Parathyroid adenoma (tissue), 2 donors: Measurements from ENCODE around the gene PRKAR1A.

Source experiments
- H2AFZ ChIP-seq: fragments of 300-600 bp; sonication (generic); one replicate; pipeline ENCODE4 v1.7.0; 2017; ENCODE audit warnings: antibody characterized with exemption, mild to moderate bottlenecking
- H3K27ac ChIP-seq: fragments of 300-600 bp; sonication (generic); one replicate; pipeline ENCODE4 v1.7.0; 2017
- H3K27me3 ChIP-seq: fragments of 300-600 bp; sonication (generic); one replicate; pipeline ENCODE4 v1.7.0; 2017; ENCODE audit warnings: low read length; ENCODE audit not compliant: control insufficient read depth, insufficient read depth
- H3K36me3 ChIP-seq: fragments of 300-600 bp; sonication (generic); one replicate; pipeline ENCODE4 v1.7.0; 2017; ENCODE audit warnings: low read length; ENCODE audit not compliant: control insufficient read depth, insufficient read depth
- H3K4me1 ChIP-seq: fragments of 300-600 bp; sonication (generic); one replicate; pipeline ENCODE4 v1.7.0; 2017; ENCODE audit warnings: control low read depth
- H3K4me2 ChIP-seq: fragments of 300-600 bp; sonication (generic); one replicate; pipeline ENCODE4 v1.7.0; 2017; ENCODE audit warnings: low read length
- H3K4me3 ChIP-seq: fragments of 300-600 bp; sonication (generic); one replicate; pipeline ENCODE4 v1.7.0; 2017; ENCODE audit warnings: low read depth, low read length
- H3K79me2 ChIP-seq: fragments of 300-600 bp; sonication (generic); one replicate; pipeline ENCODE4 v1.7.0; 2017; ENCODE audit warnings: control low read depth
- H3K9ac ChIP-seq: fragments of 300-600 bp; sonication (generic); one replicate; pipeline ENCODE4 v1.7.0; 2017; ENCODE audit warnings: mild to moderate bottlenecking
- H3K9me3 ChIP-seq: fragments of 300-600 bp; sonication (generic); one replicate; pipeline ENCODE4 v1.7.0; 2017; ENCODE audit warnings: low read length; ENCODE audit not compliant: control insufficient read depth
- TF ChIP-seq, protein P1 (sequence below): fragments of 300-600 bp; sonication (generic); IDR thresholded peaks from one replicate; pipeline ENCODE4 v1.7.0; 2017; ENCODE audit warnings: antibody characterized with exemption, mild to moderate bottlenecking
- donor health status: primary hyperparathyroidism.

PRKAR1A gene

DNA sequence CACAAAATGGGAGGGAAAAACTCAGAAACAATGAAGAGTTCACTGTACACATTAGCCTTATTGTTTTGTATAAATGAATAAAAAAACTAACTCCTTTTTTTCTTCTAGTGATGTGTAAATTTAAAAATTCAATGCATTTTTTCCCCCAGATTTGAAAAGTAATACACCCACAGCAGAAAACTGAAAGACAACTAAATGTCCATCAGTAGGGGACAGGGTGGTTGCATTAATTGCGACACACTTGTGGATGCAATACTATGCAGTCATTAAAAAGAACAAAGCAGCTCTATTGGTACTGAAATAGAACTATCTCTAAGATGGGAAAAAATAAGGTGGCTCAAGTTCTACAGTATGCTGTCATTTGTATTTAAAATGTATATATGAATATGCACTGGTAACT is 41.3 kb upstream of the PRKAR1A start:
- TF ChIP-seq, protein P1, sequence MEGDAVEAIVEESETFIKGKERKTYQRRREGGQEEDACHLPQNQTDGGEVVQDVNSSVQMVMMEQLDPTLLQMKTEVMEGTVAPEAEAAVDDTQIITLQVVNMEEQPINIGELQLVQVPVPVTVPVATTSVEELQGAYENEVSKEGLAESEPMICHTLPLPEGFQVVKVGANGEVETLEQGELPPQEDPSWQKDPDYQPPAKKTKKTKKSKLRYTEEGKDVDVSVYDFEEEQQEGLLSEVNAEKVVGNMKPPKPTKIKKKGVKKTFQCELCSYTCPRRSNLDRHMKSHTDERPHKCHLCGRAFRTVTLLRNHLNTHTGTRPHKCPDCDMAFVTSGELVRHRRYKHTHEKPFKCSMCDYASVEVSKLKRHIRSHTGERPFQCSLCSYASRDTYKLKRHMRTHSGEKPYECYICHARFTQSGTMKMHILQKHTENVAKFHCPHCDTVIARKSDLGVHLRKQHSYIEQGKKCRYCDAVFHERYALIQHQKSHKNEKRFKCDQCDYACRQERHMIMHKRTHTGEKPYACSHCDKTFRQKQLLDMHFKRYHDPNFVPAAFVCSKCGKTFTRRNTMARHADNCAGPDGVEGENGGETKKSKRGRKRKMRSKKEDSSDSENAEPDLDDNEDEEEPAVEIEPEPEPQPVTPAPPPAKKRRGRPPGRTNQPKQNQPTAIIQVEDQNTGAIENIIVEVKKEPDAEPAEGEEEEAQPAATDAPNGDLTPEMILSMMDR = no peak
- H3K4me1 ChIP-seq = peaks cover 2% of the 10 kb centered on the region
- no peak overlapping the region for H2AFZ ChIP-seq
- no peak overlapping the region for H3K4me2 ChIP-seq
- no peak overlapping the region for H3K27ac ChIP-seq
- H3K4me3 ChIP-seq = no peak overlapping the region
- no peak overlapping the region for H3K9ac ChIP-seq
- H3K27me3 ChIP-seq = no peaks in the 10 kb centered on the region
- no peaks in the 10 kb centered on the region for H3K9me3 ChIP-seq
- no peaks in the 10 kb centered on the region for H3K79me2 ChIP-seq
- no peaks in the 10 kb centered on the region for H3K36me3 ChIP-seq

DNA sequence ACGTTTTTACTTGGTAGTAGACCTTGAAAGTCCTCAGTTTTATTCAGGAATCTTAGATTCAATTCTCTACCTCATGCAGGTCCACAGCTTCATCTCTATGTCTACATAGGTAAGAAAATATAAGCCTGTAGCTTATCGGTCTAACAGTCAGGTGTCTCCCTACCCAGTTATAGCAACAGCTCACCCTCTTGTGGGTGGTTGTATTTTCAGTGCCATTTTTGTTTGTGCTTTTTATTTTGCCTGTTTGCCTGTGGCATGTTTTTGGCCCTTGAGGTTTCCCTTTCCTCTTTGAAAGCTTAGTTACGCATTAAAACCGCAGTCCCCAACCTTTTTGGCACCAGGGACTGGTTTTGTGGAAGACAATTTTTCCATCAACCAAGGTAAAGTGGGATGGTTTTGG is 31.3 kb upstream of the PRKAR1A start:
- no peaks in the 10 kb centered on the region for H3K36me3 ChIP-seq
- no peak overlapping the region for H3K27ac ChIP-seq
- peaks cover 19% of the 10 kb centered on the region for H3K4me1 ChIP-seq
- H2AFZ ChIP-seq = no peak overlapping the region
- H3K9ac ChIP-seq = no peak overlapping the region
- no peaks in the 10 kb centered on the region for H3K9me3 ChIP-seq
- H3K27me3 ChIP-seq = no peaks in the 10 kb centered on the region
- H3K4me2 ChIP-seq = no peak overlapping the region
- TF ChIP-seq, protein P1 = no peak
- H3K79me2 ChIP-seq = no peaks in the 10 kb centered on the region
- no peak overlapping the region for H3K4me3 ChIP-seq

- no peak overlapping the region for H3K4me2 ChIP-seq
- no peaks in the 10 kb centered on the region for H3K27me3 ChIP-seq
- TF ChIP-seq, protein P1 = no peak
- H3K4me3 ChIP-seq = no peak overlapping the region
- H2AFZ ChIP-seq = no peak overlapping the region
- H3K79me2 ChIP-seq = no peaks in the 10 kb centered on the region
- H3K9me3 ChIP-seq = no peaks in the 10 kb centered on the region
- H3K9ac ChIP-seq = no peak overlapping the region
- no peak overlapping the region for H3K27ac ChIP-seq
- no peaks in the 10 kb centered on the region for H3K36me3 ChIP-seq
- peaks cover 20% of the 10 kb centered on the region for H3K4me1 ChIP-seq
These were observed 29.6 kb upstream of the PRKAR1A start for GRCh38 chr17:68482576-68483041.

DNA sequence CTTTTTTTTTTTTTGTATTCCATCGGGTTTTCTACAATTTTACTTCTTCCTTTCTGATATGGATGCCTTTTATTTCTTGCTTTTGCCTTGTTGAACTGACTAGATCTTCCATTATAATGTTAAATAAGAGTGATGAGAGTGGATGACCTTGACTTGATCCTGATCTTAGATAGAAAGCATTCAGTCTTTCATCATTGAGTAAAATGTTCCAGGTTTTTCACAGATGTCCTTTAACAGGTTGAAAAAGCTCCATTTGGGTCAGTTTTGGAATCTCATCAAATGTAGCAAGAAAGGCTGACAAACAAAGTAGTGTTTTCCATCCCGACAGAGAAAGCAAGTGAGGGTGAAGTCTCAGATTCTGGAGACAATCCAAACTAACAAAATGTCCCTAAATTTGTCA is 27.8 kb upstream of the PRKAR1A start:
- H3K27me3 ChIP-seq = no peaks in the 10 kb centered on the region
- H3K4me1 ChIP-seq = peaks cover 20% of the 10 kb centered on the region
- H3K9me3 ChIP-seq = no peaks in the 10 kb centered on the region
- H3K27ac ChIP-seq = peak overlapping the region; percentile 69
- no peak overlapping the region for H3K9ac ChIP-seq
- no peaks in the 10 kb centered on the region for H3K79me2 ChIP-seq
- TF ChIP-seq, protein P1 = no peak
- peak overlapping the region; percentile 32 for H3K4me2 ChIP-seq
- no peak overlapping the region for H3K4me3 ChIP-seq
- H3K36me3 ChIP-seq = no peaks in the 10 kb centered on the region
- peak overlapping the region; percentile 42 for H2AFZ ChIP-seq

DNA sequence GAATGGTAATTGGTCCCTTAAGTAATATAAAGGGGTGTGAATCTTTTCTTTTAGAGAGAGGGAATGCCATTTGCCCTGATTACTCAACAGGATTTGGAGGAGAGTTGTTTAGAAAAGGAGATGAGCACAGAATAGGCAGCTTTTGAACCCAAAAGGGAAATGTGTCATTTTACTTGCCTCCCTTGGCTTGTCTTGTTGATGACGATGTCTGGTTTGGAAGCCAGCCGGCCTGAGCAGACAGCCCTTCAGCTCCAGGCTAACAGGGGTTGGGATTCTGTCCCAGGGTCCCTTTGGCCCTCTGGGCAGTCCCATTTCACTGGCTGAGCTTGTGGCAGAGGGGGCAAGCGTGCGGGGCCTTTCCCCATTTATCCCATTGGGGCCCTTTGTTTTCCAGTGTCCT is 22.3 kb upstream of the PRKAR1A start:
- no peak overlapping the region for H3K27ac ChIP-seq
- TF ChIP-seq, protein P1 = no peak
- H3K9me3 ChIP-seq = no peaks in the 10 kb centered on the region
- H3K79me2 ChIP-seq = no peaks in the 10 kb centered on the region
- H3K27me3 ChIP-seq = no peaks in the 10 kb centered on the region
- peak overlapping the region; percentile 10 for H2AFZ ChIP-seq
- no peak overlapping the region for H3K9ac ChIP-seq
- H3K4me1 ChIP-seq = peaks cover 45% of the 10 kb centered on the region
- H3K4me2 ChIP-seq = no peak overlapping the region
- no peak overlapping the region for H3K4me3 ChIP-seq
- H3K36me3 ChIP-seq = no peaks in the 10 kb centered on the region
